Stomach smooth muscle (tissue), 2 donors: ENCODE measurements around the gene TMEM239.

ENCODE experiments used
- H3K27ac ChIP-seq: one replicate; pipeline ENCODE4 v1.7.0; 2013; ENCODE audit warnings: mild to moderate bottlenecking, low read length, inconsistent platforms
- H3K27me3 ChIP-seq, 2 donors: one replicate each; pipeline ENCODE4 v1.7.0; 2013; ENCODE audit warnings: low read length in 2 of 2; ENCODE audit not compliant: insufficient read depth in 2 of 2, control insufficient read depth in 1 of 2
- H3K36me3 ChIP-seq, 2 donors: one replicate each; pipeline ENCODE4 v1.7.0; 2013; ENCODE audit warnings: low read length in 2 of 2; ENCODE audit not compliant: control insufficient read depth in 2 of 2, insufficient read depth in 2 of 2
- H3K4me1 ChIP-seq: one replicate; pipeline ENCODE4 v1.7.0; 2013; ENCODE audit warnings: low read length; ENCODE audit not compliant: control insufficient read depth, insufficient read depth
- H3K4me3 ChIP-seq, 2 donors: one replicate each; pipeline ENCODE4 v1.7.0; 2013; ENCODE audit warnings: low read length in 2 of 2
- H3K9ac ChIP-seq, 2 donors: one replicate each; pipeline ENCODE4 v1.7.0; 2013; ENCODE audit warnings: low read length in 2 of 2, mild to moderate bottlenecking in 1 of 2
- H3K9me3 ChIP-seq, 2 donors: one replicate each; pipeline ENCODE4 v1.7.0; 2013; ENCODE audit warnings: low read length in 2 of 2; ENCODE audit not compliant: control insufficient read depth in 2 of 2
- donor health status: healthy.
- donor health status: Pancreatic carcinoma.

The TMEM239 gene

GRCh38 chr20:2837221-2837960, 21.2 kb downstream of the TMEM239 start:
- Histone ChIP-seq H3K36me3 (peaks cover 0 to 11% of the 10 kb centered on the region in 2 donors), H3K9me3 (no peaks in the 10 kb centered on the region), H3K27ac (no peak overlapping the region), H3K9ac (no peak overlapping the region), H3K27me3 (no peaks in the 10 kb centered on the region), H3K4me1 (peaks cover 22% of the 10 kb centered on the region), H3K4me3 (no peak overlapping the region)

DNA sequence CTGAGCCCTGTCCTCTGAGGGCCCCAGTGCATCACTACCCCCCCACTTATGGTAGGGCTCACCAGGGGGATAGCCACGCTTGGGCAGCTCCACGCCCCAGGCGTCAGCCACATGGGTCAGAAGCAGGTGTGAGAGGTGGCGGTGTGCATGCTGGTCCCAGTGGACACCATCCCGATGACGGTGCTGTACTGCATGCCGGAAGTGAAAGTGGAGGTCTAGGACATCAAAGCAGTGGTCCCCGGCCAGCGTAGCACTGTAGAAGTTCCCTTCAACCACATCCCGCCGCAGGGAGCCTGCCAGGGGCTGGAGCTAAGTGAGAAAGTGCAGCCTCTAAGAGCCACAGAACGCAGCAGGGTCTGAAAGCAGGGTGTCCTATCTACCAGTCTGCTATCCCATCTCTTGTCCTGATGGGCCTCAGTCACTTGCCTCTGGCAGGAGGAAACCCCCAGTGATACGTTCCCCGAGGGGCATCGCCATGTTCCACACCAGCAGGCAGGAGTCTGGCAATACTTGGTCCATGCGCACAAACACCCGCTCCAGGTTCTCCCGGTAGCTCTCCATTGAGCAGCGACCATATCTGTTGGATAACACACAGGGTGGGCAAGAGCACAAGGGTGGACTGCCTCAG, 22.1 kb downstream of the TMEM239 start:
- peaks cover 0 to 11% of the 10 kb centered on the region in 2 donors for H3K36me3 ChIP-seq
- no peak overlapping the region for H3K4me3 ChIP-seq
- H3K4me1 ChIP-seq = peaks cover 22% of the 10 kb centered on the region
- H3K9me3 ChIP-seq = no peaks in the 10 kb centered on the region
- H3K27me3 ChIP-seq = no peaks in the 10 kb centered on the region
- H3K27ac ChIP-seq = no peak overlapping the region
- H3K9ac ChIP-seq = no peak overlapping the region

DNA sequence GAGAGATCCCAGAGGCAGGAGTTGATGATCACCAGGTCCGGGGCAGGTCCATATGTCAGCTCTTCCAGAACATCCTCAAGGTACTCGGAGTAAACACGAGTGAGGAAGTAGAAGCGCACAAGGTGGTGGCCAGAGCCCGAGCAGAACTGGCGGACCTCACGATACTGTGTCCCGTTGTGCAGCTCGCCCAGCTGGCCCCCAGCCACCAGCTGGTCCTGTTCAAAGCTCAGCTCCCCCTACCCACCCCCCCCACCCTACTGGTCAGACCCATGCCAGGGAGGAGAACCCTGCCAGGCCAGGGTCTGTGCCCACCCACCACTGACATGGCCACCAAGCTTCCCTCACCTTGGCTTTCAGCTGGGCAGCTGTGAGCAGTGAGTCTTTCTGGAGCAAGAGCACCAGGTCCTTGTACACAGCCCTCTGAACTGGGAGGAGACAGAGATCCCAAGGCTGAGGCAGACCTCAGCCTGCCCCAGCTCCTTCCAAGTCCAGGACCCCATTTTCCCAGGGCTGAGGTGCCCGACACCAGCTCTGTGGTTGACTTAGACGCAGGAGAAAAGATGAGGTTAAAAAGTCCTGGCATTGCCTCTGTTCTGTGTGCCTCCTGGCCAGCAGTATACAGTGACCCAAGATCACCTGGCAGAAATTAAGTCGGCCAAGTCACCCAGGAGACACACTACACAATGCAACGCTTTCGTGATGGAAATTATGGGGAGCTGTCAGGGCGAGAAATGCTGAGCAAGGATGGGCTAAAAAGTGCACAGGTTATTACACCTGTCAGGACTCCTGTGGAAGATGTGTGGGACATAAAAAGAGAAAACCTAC, 22.9 kb downstream of the TMEM239 start:
- Histone ChIP-seq H3K9ac (no peak overlapping the region), H3K36me3 (peaks cover 0 to 11% of the 10 kb centered on the region in 2 donors), H3K27ac (no peak overlapping the region), H3K4me1 (peaks cover 22% of the 10 kb centered on the region), H3K4me3 (peak overlapping the region; percentile 81 to 91), H3K27me3 (no peaks in the 10 kb centered on the region), H3K9me3 (no peaks in the 10 kb centered on the region)

- Histone ChIP-seq H3K4me3 (peak overlapping the region; percentile 81 to 91), H3K9ac (no peak overlapping the region), H3K9me3 (no peaks in the 10 kb centered on the region), H3K27ac (peak overlapping the region; percentile 83), H3K27me3 (no peaks in the 10 kb centered on the region), H3K4me1 (peaks cover 22% of the 10 kb centered on the region), H3K36me3 (peaks cover 0 to 11% of the 10 kb centered on the region in 2 donors)
Measured at GRCh38 chr20:2839732-2840137, 23.6 kb downstream of the TMEM239 start.

- Histone ChIP-seq H3K9me3 (no peaks in the 10 kb centered on the region), H3K27ac (peak within 1 kb of the TSS; percentile 83), H3K36me3 (peaks cover 0 to 11% of the 10 kb centered on the region in 2 donors)
Measured at GRCh38 chr20:2840138-2840966, 24.2 kb downstream of the TMEM239 start, which contains the start of the genes PCED1A and VPS16. Gene PCED1A, minus strand, starts transcription at chr20:2840655. Its CDS starts 743 bp downstream, at chr20:2839912. Gene VPS16, plus strand, starts transcription at chr20:2840745. Its CDS starts 30 bp downstream, at chr20:2840775.

GRCh38 chr20:2840967-2841531, 24.9 kb downstream of the TMEM239 start:
- peak overlapping the region; percentile 53 for H3K27ac ChIP-seq
- H3K4me3 ChIP-seq = peak overlapping the region; percentile 81 to 91
- H3K27me3 ChIP-seq = no peaks in the 10 kb centered on the region
- peak overlapping the region; percentile 74 to 80 for H3K9ac ChIP-seq
- H3K36me3 ChIP-seq = peaks cover 0 to 11% of the 10 kb centered on the region in 2 donors
- H3K4me1 ChIP-seq = peaks cover 22% of the 10 kb centered on the region
- H3K9me3 ChIP-seq = no peaks in the 10 kb centered on the region

More at GRCh38 chr20:2840138-2840966, 24.2 kb downstream of the TMEM239 start, which contains the start of the genes PCED1A and VPS16:
- peak within 1 kb of the TSS; percentile 80 to 93 for H3K9ac ChIP-seq
- no peaks in the 10 kb centered on the region for H3K27me3 ChIP-seq
- peaks cover 22% of the 10 kb centered on the region for H3K4me1 ChIP-seq
- H3K4me3 ChIP-seq = peak within 1 kb of the TSS; percentile 81 to 91

GRCh38 chr20:2845607-2846006, 29.4 kb downstream of the TMEM239 start:
- H3K27ac ChIP-seq = no peak overlapping the region
- peaks cover 0 to 3% of the 10 kb centered on the region in 2 donors for H3K36me3 ChIP-seq
- no peaks in the 10 kb centered on the region for H3K9me3 ChIP-seq
- no peak overlapping the region for H3K4me3 ChIP-seq
- H3K27me3 ChIP-seq = no peaks in the 10 kb centered on the region
- H3K9ac ChIP-seq = no peak overlapping the region
- H3K4me1 ChIP-seq = peaks cover 11% of the 10 kb centered on the region

DNA sequence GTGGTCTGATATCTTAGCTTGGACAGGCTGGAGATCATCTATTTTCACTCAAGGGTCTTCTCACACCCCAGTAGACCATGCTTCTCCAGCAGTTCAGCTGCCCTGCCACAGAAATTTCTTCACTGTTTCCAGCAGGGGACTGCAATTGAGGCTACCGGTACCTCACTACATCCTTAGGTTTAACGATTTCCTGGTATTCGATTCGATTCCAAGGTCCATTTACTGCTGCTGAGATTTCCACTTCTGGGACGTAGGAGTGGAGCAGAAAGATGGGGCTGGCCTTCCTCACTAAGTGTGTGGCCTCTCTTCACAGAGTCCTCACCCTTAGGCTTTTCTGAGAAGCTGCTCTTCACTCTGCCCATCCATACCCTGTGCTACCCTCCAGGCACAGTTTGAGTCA, 30.5 kb downstream of the TMEM239 start:
- Histone ChIP-seq H3K27me3 (no peaks in the 10 kb centered on the region), H3K9me3 (no peaks in the 10 kb centered on the region), H3K4me1 (peaks cover 4% of the 10 kb centered on the region), H3K27ac (no peak overlapping the region), H3K36me3 (peaks cover 0 to 3% of the 10 kb centered on the region in 2 donors), H3K9ac (no peak overlapping the region), H3K4me3 (no peak overlapping the region)

- H3K27ac ChIP-seq = no peak overlapping the region
- H3K27me3 ChIP-seq = no peaks in the 10 kb centered on the region
- H3K36me3 ChIP-seq = peaks cover 0 to 3% of the 10 kb centered on the region in 2 donors
- no peak overlapping the region for H3K9ac ChIP-seq
- no peaks in the 10 kb centered on the region for H3K9me3 ChIP-seq
- H3K4me1 ChIP-seq = no peaks in the 10 kb centered on the region
- H3K4me3 ChIP-seq = no peak overlapping the region
Measured at GRCh38 chr20:2847802-2848201, 31.6 kb downstream of the TMEM239 start.
